ENCODE measurements around the gene NMRK1. TPM values are rescaled to one million over a fixed set of nuclear protein-coding genes. Genes with fewer than 3 reads are reported as not detected.

Gene NMRK1
- total RNA-seq, 1 donor from 2014 or later = 20.4 TPM

GRCh38 chr9:75027187-75028107, 60.5 kb downstream of the NMRK1 start:
- Histone ChIP-seq H3K4me3 (peak overlapping the region; percentile 70 to 79), H3K27ac (peak overlapping the region; percentile 98), H3K4me1 (peaks cover 32% of the 10 kb centered on the region), H3K36me3 (no peaks in the 10 kb centered on the region), H3K9me3 (no peaks in the 10 kb centered on the region), H3K27me3 (no peaks in the 10 kb centered on the region)
- DNase-seq (ENCODE audit: extremely low spot score in 2 of 2) = peak in 1 of 2 donors; percentile 90
- no peak for TF ChIP-seq POLR2AphosphoS5 (IDR thresholded peaks at IDR 0.05; ENCODE audit: insufficient read depth in 1 of 2, low read depth in 1 of 2)
- TF ChIP-seq POLR2A (IDR thresholded peaks at IDR 0.05) = no peak
- no peak for TF ChIP-seq CTCF (IDR thresholded peaks at IDR 0.05)
- intact Hi-C loops (cut with DNase I) = no loop called here

- Histone ChIP-seq H3K27ac (no peak overlapping the region), H3K9me3 (no peaks in the 10 kb centered on the region), H3K36me3 (no peaks in the 10 kb centered on the region), H3K4me3 (no peak overlapping the region), H3K27me3 (no peaks in the 10 kb centered on the region), H3K4me1 (peaks cover 28% of the 10 kb centered on the region)
- TF ChIP-seq POLR2A (IDR thresholded peaks at IDR 0.05) (no peak), CTCF (IDR thresholded peaks at IDR 0.05) (no peak), POLR2AphosphoS5 (IDR thresholded peaks at IDR 0.05; ENCODE audit: insufficient read depth in 1 of 2, low read depth in 1 of 2) (no peak)
- DNase-seq (ENCODE audit: extremely low spot score in 2 of 2) = no peak
- intact Hi-C loops (cut with DNase I) = no loop called here
Measured at GRCh38 chr9:75023846-75024245, 64.1 kb downstream of the NMRK1 start.

GRCh38 chr9:75019654-75020053, 68.3 kb downstream of the NMRK1 start:
- Histone ChIP-seq H3K4me3 (no peak overlapping the region), H3K4me1 (peaks cover 6% of the 10 kb centered on the region), H3K27me3 (no peaks in the 10 kb centered on the region), H3K36me3 (peaks cover 0 to 6% of the 10 kb centered on the region in 2 donors), H3K9me3 (no peaks in the 10 kb centered on the region), H3K27ac (no peak overlapping the region)
- no peak for TF ChIP-seq POLR2AphosphoS5 (IDR thresholded peaks at IDR 0.05; ENCODE audit: insufficient read depth in 1 of 2, low read depth in 1 of 2)
- no peak for TF ChIP-seq CTCF (IDR thresholded peaks at IDR 0.05)
- no peak for TF ChIP-seq POLR2A (IDR thresholded peaks at IDR 0.05)
- DNase-seq (ENCODE audit: extremely low spot score in 2 of 2) = no peak
- intact Hi-C loops (cut with DNase I) = no loop called here

GRCh38 chr9:75019022-75019421, 68.9 kb downstream of the NMRK1 start:
- intact Hi-C loops (cut with DNase I) = no loop called here
- Histone ChIP-seq H3K4me3 (no peak overlapping the region), H3K4me1 (peaks cover 5% of the 10 kb centered on the region), H3K27me3 (no peaks in the 10 kb centered on the region), H3K36me3 (peaks cover 0 to 6% of the 10 kb centered on the region in 2 donors), H3K9me3 (no peaks in the 10 kb centered on the region), H3K27ac (no peak overlapping the region)
- DNase-seq (ENCODE audit: extremely low spot score in 2 of 2) = no peak
- TF ChIP-seq POLR2AphosphoS5 (IDR thresholded peaks at IDR 0.05; ENCODE audit: insufficient read depth in 1 of 2, low read depth in 1 of 2) = no peak
- no peak for TF ChIP-seq POLR2A (IDR thresholded peaks at IDR 0.05)
- TF ChIP-seq CTCF (IDR thresholded peaks at IDR 0.05) = no peak

GRCh38 chr9:75017378-75017777, 70.6 kb downstream of the NMRK1 start:
- no peak overlapping the region for H3K4me3 ChIP-seq
- no peak for DNase-seq (ENCODE audit: extremely low spot score in 2 of 2)
- no peak for TF ChIP-seq POLR2AphosphoS5 (IDR thresholded peaks at IDR 0.05; ENCODE audit: insufficient read depth in 1 of 2, low read depth in 1 of 2)
- no peak for TF ChIP-seq POLR2A (IDR thresholded peaks at IDR 0.05)
- no peak for TF ChIP-seq CTCF (IDR thresholded peaks at IDR 0.05)
- H3K4me1 ChIP-seq = peaks cover 5% of the 10 kb centered on the region
- no peaks in the 10 kb centered on the region for H3K9me3 ChIP-seq
- intact Hi-C loops (cut with DNase I) = no loop called here
- no peak overlapping the region for H3K27ac ChIP-seq
- H3K36me3 ChIP-seq = peaks cover 0 to 6% of the 10 kb centered on the region in 2 donors
- no peaks in the 10 kb centered on the region for H3K27me3 ChIP-seq
